ENCODE data around the gene OMG.
A peak's percentile ranks its signal among the peaks of the same experiment; 100 is the strongest.
"Not testable (repeated sequence)": the region's sequence is repeated elsewhere in the genome, so short reads cannot be mapped to it uniquely, and the experiment has no call there.

Gene OMG

GRCh38 chr17:31297090-31297489, at the start of gene OMG:
Gene OMG (minus strand): TSS chr17:31297239. CDS start chr17:31296331, 908 bp downstream.
- no peak for DNase-seq (ENCODE audit: low read depth in 2 of 2)

- DNase-seq (ENCODE audit: low read depth in 2 of 2), result not testable (repeated sequence)
These were observed 48.2 kb upstream of the OMG start for GRCh38 chr17:31345191-31345747.

- no peak for DNase-seq (ENCODE audit: low read depth in 2 of 2)
These were observed 43.0 kb upstream of the OMG start for GRCh38 chr17:31339906-31340661.

GRCh38 chr17:31329221-31329620, 32.2 kb upstream of the OMG start:
- no peak for DNase-seq (ENCODE audit: low read depth in 2 of 2)

GRCh38 chr17:31328160-31328535, 31.1 kb upstream of the OMG start:
- DNase-seq (ENCODE audit: low read depth in 2 of 2), result no peak

GRCh38 chr17:31327534-31328159, 30.6 kb upstream of the OMG start:
- DNase-seq (ENCODE audit: low read depth in 2 of 2), result no peak

GRCh38 chr17:31323551-31323950, 26.5 kb upstream of the OMG start:
- no peak for DNase-seq (ENCODE audit: low read depth in 2 of 2)

- DNase-seq (ENCODE audit: low read depth in 2 of 2), result no peak
These were observed 24.9 kb upstream of the OMG start for GRCh38 chr17:31321966-31322365.

- peak; percentile 43 to 55 for DNase-seq (ENCODE audit: low read depth in 2 of 2)
These were observed 24.4 kb upstream of the OMG start, which contains the start of gene EVI2A for GRCh38 chr17:31321481-31321880. Gene EVI2A (minus strand): TSS chr17:31321622. CDS start chr17:31319013, 2,609 bp downstream.

- DNase-seq (ENCODE audit: low read depth in 2 of 2), result no peak
These were observed 23.8 kb upstream of the OMG start for GRCh38 chr17:31320791-31321190.

- no peak for DNase-seq (ENCODE audit: low read depth in 2 of 2)
These were observed 23.2 kb upstream of the OMG start for GRCh38 chr17:31320241-31320640.

GRCh38 chr17:31318851-31319661, 22.0 kb upstream of the OMG start:
- no peak for DNase-seq (ENCODE audit: low read depth in 2 of 2)

- DNase-seq (ENCODE audit: low read depth in 2 of 2), result peak in 1 of 2 donors; percentile 38
These were observed 21.3 kb upstream of the OMG start for GRCh38 chr17:31318298-31318801.

GRCh38 chr17:31314782-31315100, 17.7 kb upstream of the OMG start:
- no peak for DNase-seq (ENCODE audit: low read depth in 2 of 2)

GRCh38 chr17:31313982-31314781, 17.1 kb upstream of the OMG start, which contains the start of gene EVI2B:
Gene EVI2B (minus strand): TSS chr17:31314054. CDS start chr17:31305609, 8,445 bp downstream.
- no peak for DNase-seq (ENCODE audit: low read depth in 2 of 2)

GRCh38 chr17:31312223-31312622, 15.2 kb upstream of the OMG start:
- not testable (repeated sequence) for DNase-seq (ENCODE audit: low read depth in 2 of 2)

GRCh38 chr17:31311526-31311925, 14.5 kb upstream of the OMG start:
- DNase-seq (ENCODE audit: low read depth in 2 of 2), result no peak

- no peak for DNase-seq (ENCODE audit: low read depth in 2 of 2)
These were observed 13.8 kb upstream of the OMG start for GRCh38 chr17:31310886-31311285.

- no peak for DNase-seq (ENCODE audit: low read depth in 2 of 2)
These were observed 13.2 kb upstream of the OMG start for GRCh38 chr17:31310260-31310659.

GRCh38 chr17:31309556-31309955, 12.5 kb upstream of the OMG start:
- no peak for DNase-seq (ENCODE audit: low read depth in 2 of 2)

Data from stimulated activated CD8-positive, alpha-beta memory T cell treated with anti-CD3 and anti-CD28 coated beads, Interleukin-2, amount 100 ng/mL, for 48 hours (primary cell).